ENCODE results near the gene CCNB1. TPM values are rescaled to one million over a fixed set of nuclear protein-coding genes. Genes with fewer than 3 reads are reported as not detected.
"Not testable (repeated sequence)": the region's sequence is repeated elsewhere in the genome, so short reads cannot be mapped to it uniquely, and the experiment has no call there.

Gene CCNB1
- total and polyA plus RNA-seq, 12 donors: 3.6 to 53.5 (median 9.1) TPM

GRCh38 chr5:69134126-69134525 lies 32.8 kb upstream of the CCNB1 start:
- intact Hi-C loops (cut with DNase I): no loop called here
- Histone ChIP-seq H3K4me1 (replicated peaks in 1 of 2) (no peaks in the 10 kb centered on the region), H3K9me3 (replicated peaks in 1 of 3) (no peaks in the 10 kb centered on the region), H3K36me3 (replicated peaks in 1 of 2) (peaks cover 0 to 4% of the 10 kb centered on the region in 2 donors), H3K27ac (no peak overlapping the region), H3K27me3 (no peaks in the 10 kb centered on the region), H3K4me3 (no peak overlapping the region)
- WGBS, 4 donors: 67 to 81% (median 73%) methylated on average over 7 of the region's 7 CpGs
- no peak for TF ChIP-seq POLR2A (IDR thresholded peaks at IDR 0.05)
- TF ChIP-seq CTCF (IDR thresholded peaks at IDR 0.05): no peak
- DNase-seq: no peak

DNA sequence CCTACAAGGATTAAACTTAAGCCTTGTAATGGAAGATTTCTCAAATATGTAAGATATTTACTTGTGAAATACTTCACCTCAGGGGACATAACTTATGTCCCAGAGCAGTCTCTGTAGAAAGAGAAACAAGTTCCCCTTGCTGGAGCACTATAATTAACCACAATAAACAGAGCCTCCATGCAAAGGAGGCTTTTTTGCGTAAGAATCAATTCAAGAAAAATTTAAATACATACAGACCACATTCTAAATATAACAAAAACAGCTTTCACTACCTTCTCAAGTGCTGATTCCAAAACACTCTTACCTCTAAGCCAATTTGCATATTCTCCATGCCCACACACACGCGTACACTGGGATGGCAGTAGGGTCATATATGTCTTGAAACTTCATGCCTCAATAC lies 30.7 kb upstream of the CCNB1 start:
- TF ChIP-seq CTCF (IDR thresholded peaks at IDR 0.05): no peak
- no peak for TF ChIP-seq POLR2A (IDR thresholded peaks at IDR 0.05)
- 89 to 95% (median 93%) methylated on average over 3 of the region's 3 CpGs for WGBS, 4 donors

DNA sequence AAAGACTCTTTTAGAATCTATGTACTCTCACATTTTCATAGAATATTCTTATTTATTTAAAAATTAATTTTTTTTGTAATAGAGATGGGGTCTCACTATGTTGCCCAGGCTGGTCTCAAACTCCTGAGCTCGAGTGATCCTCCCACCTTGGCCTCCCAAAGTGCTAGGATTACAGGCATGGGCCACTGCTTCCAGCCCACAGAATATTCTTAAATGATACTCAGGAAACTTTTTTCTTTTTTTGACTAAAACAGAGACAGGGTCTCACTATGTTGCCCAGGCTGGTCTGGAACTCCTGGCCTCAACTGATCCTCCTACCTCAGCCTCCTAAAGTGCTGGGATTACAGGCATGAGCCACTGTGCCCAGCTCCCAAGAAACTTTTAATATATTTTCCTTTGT lies 29.7 kb upstream of the CCNB1 start:
- DNase-seq; H3K27ac ChIP-seq; intact Hi-C loops (cut with DNase I); H3K36me3 ChIP-seq (replicated peaks in 1 of 2); H3K9me3 ChIP-seq (replicated peaks in 1 of 3); H3K4me3 ChIP-seq; H3K27me3 ChIP-seq; H3K4me1 ChIP-seq (replicated peaks in 1 of 2): not testable (repeated sequence)
- 93 to 100% (median 97%) methylated on average over 1 of the region's 1 CpG for WGBS, 4 donors

More for the DNA sequence above, 30.7 kb upstream of the CCNB1 start:
- Histone ChIP-seq H3K27ac (no peak overlapping the region), H3K4me3 (no peak overlapping the region), H3K9me3 (replicated peaks in 1 of 3) (no peaks in the 10 kb centered on the region), H3K36me3 (replicated peaks in 1 of 2) (no peaks in the 10 kb centered on the region), H3K4me1 (replicated peaks in 1 of 2) (no peaks in the 10 kb centered on the region), H3K27me3 (no peaks in the 10 kb centered on the region)
- intact Hi-C loops (cut with DNase I): no loop called here
- DNase-seq: no peak

GRCh38 chr5:69137807-69138206 lies 29.1 kb upstream of the CCNB1 start:
- no peak overlapping the region for H3K27ac ChIP-seq
- TF ChIP-seq CTCF (IDR thresholded peaks at IDR 0.05) (no peak), POLR2A (IDR thresholded peaks at IDR 0.05) (no peak)
- no peaks in the 10 kb centered on the region for H3K27me3 ChIP-seq
- WGBS, 4 donors: 97 to 98% (median 97%) methylated on average over 5 of the region's 5 CpGs
- H3K9me3 ChIP-seq (replicated peaks in 1 of 3): no peaks in the 10 kb centered on the region
- intact Hi-C loops (cut with DNase I): no loop called here
- H3K4me1 ChIP-seq (replicated peaks in 1 of 2): no peaks in the 10 kb centered on the region
- H3K36me3 ChIP-seq (replicated peaks in 1 of 2): no peaks in the 10 kb centered on the region
- no peak overlapping the region for H3K4me3 ChIP-seq
- no peak for DNase-seq

DNA sequence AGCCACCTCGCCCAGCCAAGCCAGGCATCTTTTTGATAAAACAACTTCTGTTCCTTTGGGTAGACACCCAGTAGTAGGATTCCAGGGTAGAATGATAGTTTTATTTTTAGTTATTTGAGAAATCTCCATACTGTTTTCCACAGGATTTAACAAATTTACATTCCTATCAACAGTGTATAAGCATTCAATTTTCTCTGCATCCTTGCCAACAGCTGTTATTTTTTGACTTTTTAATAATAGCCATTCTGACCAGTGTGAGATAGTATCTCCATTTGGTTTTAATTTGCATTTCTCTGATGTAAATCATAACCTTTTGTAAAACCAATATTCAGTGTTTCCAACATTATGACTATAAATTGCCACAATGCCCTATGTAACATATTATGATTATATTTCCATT lies 28.2 kb upstream of the CCNB1 start:
- Histone ChIP-seq H3K9me3 (replicated peaks in 1 of 3) (no peaks in the 10 kb centered on the region), H3K27ac (no peak overlapping the region), H3K36me3 (replicated peaks in 1 of 2) (no peaks in the 10 kb centered on the region), H3K4me3 (no peak overlapping the region), H3K4me1 (replicated peaks in 1 of 2) (no peaks in the 10 kb centered on the region), H3K27me3 (no peaks in the 10 kb centered on the region)
- no peak for DNase-seq
- TF ChIP-seq CTCF (IDR thresholded peaks at IDR 0.05): no peak
- no peak for TF ChIP-seq POLR2A (IDR thresholded peaks at IDR 0.05)
- intact Hi-C loops (cut with DNase I): no loop called here
- WGBS, 4 donors: 86 to 97% (median 91%) methylated on average over 1 of the region's 1 CpG

GRCh38 chr5:69140239-69140638 lies 26.7 kb upstream of the CCNB1 start:
- H3K27ac ChIP-seq; intact Hi-C loops (cut with DNase I); H3K9me3 ChIP-seq (replicated peaks in 1 of 3); H3K27me3 ChIP-seq; H3K4me3 ChIP-seq; DNase-seq; H3K36me3 ChIP-seq (replicated peaks in 1 of 2); H3K4me1 ChIP-seq (replicated peaks in 1 of 2): not testable (repeated sequence)
- WGBS, 4 donors: 89 to 95% (median 94%) methylated on average over 4 of the region's 4 CpGs

Data from adrenal gland (tissue), 12 donors.